DND-41 (cell line): ENCODE results near the gene CNOT6L.

ENCODE experiments used
- EZH2 ChIP-seq: IDR thresholded peaks from 3 replicates; pipeline ENCODE4 v1.6.1; 2012; ENCODE audit warnings: borderline replicate concordance, low read depth, mild to moderate bottlenecking, moderate library complexity, low read length, inconsistent platforms; ENCODE audit not compliant: severe bottlenecking
- TF ChIP-seq, protein P1 (sequence below): IDR thresholded peaks from 2 replicates; pipeline ENCODE4 v1.5.1; 2012; ENCODE audit warnings: borderline replicate concordance, low read length, moderate library complexity, mild to moderate bottlenecking; ENCODE audit not compliant: poor library complexity, severe bottlenecking; ENCODE audit errors: extremely low read depth

DNA sequence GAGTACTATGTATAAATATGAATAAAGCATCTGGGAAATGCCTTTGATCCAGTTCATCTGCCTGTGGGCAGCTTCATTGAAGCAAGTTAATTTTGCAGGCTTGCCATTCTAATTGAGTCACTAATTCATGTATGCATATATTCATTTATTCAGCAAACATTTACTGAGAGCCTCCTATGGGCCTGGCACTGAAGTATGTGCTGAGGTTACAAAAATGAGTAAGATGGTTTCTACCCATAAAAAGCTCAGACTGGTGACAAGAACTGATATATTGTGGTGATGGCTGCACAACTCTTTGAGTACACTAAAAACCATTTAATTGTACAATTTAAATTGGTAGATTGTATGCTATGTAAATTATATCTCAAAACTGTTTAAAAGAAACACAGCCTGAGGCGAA is 42.3 kb upstream of the CNOT6L start:
- TF ChIP-seq, protein P1, sequence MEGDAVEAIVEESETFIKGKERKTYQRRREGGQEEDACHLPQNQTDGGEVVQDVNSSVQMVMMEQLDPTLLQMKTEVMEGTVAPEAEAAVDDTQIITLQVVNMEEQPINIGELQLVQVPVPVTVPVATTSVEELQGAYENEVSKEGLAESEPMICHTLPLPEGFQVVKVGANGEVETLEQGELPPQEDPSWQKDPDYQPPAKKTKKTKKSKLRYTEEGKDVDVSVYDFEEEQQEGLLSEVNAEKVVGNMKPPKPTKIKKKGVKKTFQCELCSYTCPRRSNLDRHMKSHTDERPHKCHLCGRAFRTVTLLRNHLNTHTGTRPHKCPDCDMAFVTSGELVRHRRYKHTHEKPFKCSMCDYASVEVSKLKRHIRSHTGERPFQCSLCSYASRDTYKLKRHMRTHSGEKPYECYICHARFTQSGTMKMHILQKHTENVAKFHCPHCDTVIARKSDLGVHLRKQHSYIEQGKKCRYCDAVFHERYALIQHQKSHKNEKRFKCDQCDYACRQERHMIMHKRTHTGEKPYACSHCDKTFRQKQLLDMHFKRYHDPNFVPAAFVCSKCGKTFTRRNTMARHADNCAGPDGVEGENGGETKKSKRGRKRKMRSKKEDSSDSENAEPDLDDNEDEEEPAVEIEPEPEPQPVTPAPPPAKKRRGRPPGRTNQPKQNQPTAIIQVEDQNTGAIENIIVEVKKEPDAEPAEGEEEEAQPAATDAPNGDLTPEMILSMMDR = no peak
- no peak for TF ChIP-seq EZH2
